HG03558 (cell line): Measurements from ENCODE around the gene TDG.
"Not testable (repeated sequence)": the region's sequence is repeated elsewhere in the genome, so short reads cannot be mapped to it uniquely, and the experiment has no call there.

Source experiments
- ATAC-seq: cut with Tn5 transposase; IDR thresholded peaks from one replicate; pipeline ENCODE4 v1.9.1; 2021; ENCODE audit warnings: moderate number of reproducible peaks; ENCODE audit not compliant: unreplicated experiment; ENCODE audit errors: extremely low read depth

TDG gene

GRCh38 chr12:104011253-104011652 lies 45.6 kb downstream of the TDG start:
- ATAC-seq, result no peak

GRCh38 chr12:104012331-104012730 lies 46.7 kb downstream of the TDG start:
- no peak for ATAC-seq

GRCh38 chr12:104021862-104022261 lies 56.2 kb downstream of the TDG start:
- ATAC-seq, result not testable (repeated sequence)

- ATAC-seq, result no peak
Measured at GRCh38 chr12:104022786-104023185, 57.1 kb downstream of the TDG start.

GRCh38 chr12:104023710-104024109 lies 58.0 kb downstream of the TDG start:
- ATAC-seq, result no peak

- ATAC-seq, result no peak
Measured at GRCh38 chr12:104024348-104024747, 58.7 kb downstream of the TDG start.

- no peak for ATAC-seq
Measured at GRCh38 chr12:104025771-104026170, 60.1 kb downstream of the TDG start.

GRCh38 chr12:104026841-104027599 lies 61.3 kb downstream of the TDG start:
- no peak for ATAC-seq

GRCh38 chr12:104030596-104030995 lies 64.9 kb downstream of the TDG start:
- ATAC-seq, result not testable (repeated sequence)

GRCh38 chr12:104036143-104036542 lies 70.5 kb downstream of the TDG start:
- not testable (repeated sequence) for ATAC-seq
